Measurements from ENCODE around the gene ADAD1.
A peak's percentile ranks its signal among the peaks of the same experiment; 100 is the strongest.
"Not testable (repeated sequence)": the region's sequence is repeated elsewhere in the genome, so short reads cannot be mapped to it uniquely, and the experiment has no call there.

Gene ADAD1

GRCh38 chr4:122378711-122379110 is at the start of gene ADAD1:
TSS of gene ADAD1 (plus strand) at chr4:122379011. CDS start at chr4:122380070, 1,059 bp downstream.
- DNase-seq: no peak

- DNase-seq: peak; percentile 1
These were observed 48.8 kb upstream of the ADAD1 start for GRCh38 chr4:122329876-122330565.

DNA sequence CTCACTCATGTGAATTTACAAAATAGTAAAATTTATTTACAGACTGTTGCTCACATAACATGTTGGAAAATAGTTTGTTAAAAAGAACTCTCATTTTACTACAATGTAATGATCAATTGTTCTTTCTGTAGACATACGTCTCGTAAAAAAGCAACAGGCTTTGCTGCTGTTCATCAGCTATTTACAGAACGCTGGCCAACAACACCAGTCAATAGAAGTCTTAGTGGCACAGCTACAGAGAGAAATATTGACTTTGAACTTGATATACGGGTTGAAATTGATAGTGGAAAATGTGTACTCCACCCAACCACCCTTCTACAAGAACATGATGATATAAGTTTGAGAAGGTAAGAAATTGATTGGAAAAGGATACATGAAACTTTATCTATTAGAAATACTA is 47.6 kb upstream of the ADAD1 start:
- DNase-seq: no peak

GRCh38 chr4:122334828-122335227 is 44.0 kb upstream of the ADAD1 start:
- DNase-seq: no peak

GRCh38 chr4:122341886-122342285 is 36.9 kb upstream of the ADAD1 start:
- peak; percentile 71 for DNase-seq

GRCh38 chr4:122346036-122346435 is 32.8 kb upstream of the ADAD1 start:
- DNase-seq: peak; percentile 7

DNA sequence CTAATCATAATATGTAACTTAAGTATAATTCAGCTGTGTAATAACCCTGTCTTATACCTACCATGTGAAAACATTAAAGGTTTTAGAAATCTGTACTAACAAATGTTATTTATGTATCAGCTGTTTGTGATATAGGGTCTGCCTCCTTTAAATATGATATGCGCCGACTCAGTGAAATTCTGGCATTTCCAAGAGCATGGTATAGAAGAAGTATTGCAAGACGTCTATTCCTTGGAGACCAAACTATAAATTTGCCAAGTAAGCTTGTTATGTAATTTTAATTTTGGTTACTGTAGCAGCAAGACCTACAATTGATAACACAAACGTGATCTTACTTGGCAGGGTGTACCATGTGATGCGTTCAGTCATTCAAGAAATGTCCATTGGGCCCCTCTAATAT is 32.3 kb upstream of the ADAD1 start:
- no peak for DNase-seq

- no peak for DNase-seq
These were observed 22.4 kb upstream of the ADAD1 start for GRCh38 chr4:122356317-122356808.

GRCh38 chr4:122360754-122361153 is 18.1 kb upstream of the ADAD1 start:
- DNase-seq: no peak

DNA sequence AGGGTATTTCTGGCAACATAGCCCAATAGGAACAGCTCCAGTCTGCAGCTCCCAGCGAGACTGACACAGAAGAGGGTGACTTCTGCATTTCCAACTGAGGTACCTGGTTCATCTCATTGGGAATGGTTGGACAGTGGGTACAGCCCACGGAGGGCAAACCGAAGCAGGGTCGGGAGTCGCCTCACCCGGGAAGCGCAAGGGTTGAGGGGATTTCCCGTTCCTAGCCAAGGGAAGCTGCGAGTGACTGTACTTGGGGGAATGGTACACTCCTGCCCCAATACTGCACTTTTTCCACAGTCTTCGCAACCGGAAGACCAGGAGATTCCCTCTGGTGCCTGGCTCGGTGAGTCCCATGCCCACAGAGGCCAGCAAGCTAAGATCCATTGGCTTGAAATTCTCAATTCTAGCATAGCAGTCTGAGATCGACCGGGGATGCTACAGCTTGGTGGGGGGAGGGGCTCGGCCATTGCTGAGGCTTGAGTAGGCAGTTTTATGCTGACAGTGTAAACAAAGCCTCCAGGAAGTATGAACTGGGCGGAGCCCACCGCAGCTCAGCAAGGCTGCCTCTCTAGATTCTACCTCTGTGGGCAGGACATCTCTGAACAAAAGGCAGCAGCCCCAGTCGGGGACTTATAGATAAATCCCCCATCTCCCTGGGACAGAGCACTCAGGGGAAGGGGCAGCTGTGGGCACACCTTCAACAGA is 14.0 kb upstream of the ADAD1 start:
- DNase-seq: peak; percentile 1

DNA sequence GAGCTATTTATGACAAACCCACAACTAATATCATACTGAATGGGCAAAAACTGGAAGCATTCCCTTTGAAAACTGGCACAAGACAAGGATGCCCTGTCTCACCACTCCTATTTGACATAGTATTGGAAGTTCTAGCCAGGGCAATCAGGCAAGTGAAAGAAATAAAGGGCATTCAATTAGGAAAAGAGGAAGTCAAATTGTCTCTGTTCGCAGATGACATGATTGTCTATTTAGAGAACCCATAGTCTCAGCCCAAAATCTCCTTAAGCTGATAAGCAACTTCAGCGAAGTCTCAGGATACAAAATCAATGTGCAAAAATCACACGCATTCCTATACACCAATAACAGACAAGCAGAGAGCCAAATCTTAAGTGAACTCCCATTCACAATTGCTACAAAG is 10.0 kb upstream of the ADAD1 start:
- not testable (repeated sequence) for DNase-seq

DNA sequence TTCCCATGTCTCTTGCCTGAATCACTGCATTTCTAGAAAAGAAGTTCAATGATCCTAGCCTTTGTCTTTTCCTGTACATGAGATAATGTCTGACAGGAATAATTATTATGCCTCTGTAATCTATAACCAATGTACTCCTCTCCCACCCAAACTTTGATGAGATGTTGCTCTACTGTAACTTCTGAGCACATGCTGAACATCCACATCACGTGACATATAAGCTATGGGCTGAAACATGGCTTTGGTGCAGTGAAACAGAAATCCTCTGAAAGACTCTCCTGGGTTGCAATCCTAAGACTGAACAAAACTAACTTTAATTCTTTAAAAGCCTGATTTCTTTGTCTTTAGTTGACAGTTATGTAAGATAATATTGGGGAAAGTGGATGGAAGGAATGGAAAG is 1.5 kb upstream of the ADAD1 start:
- no peak for DNase-seq

GRCh38 chr4:122379239-122379638 is 428 bp downstream of the ADAD1 start:
- DNase-seq: no peak

DNA sequence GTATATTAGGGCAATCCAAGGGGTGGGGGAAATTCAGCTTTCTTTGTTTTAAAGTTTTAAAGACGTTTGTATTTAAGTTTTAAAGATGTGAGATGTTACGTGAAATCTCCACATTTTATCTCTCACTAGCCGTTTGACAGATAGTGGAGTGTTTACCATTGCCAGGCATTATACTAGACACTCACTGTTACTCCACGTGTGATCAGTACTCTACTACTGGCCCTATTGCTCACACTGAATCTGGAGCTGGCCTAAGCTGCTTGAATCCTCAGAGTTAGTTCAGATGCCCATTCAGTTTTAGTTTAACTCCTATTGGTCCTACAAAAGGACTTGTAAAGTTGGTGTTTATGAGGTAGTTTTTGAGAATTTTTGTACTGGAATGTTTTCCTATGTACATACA is 4.5 kb downstream of the ADAD1 start:
- no peak for DNase-seq

GRCh38 chr4:122384245-122384644 is 5.4 kb downstream of the ADAD1 start:
- no peak for DNase-seq

DNA sequence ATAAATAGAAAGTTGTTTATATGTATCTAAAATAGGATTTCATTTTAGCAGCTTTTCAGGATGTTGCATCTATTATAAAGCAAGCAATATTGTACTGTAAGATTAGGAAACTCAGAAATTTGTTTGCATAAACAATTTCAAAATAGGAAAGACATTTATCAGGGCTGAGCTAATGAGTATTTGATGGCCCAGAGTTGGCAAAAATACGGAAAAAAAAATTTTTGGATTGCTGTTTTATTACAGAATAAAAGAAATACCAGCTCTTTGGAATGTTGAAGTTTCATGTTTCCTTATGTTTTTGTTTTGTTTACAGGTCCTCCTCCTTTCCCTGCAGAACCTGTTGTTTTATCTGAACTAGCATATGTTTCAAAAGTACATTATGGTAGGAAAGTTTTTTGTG is 14.5 kb downstream of the ADAD1 start:
- DNase-seq: no peak

GRCh38 chr4:122403861-122404260 is 25.1 kb downstream of the ADAD1 start:
- DNase-seq: no peak

DNA sequence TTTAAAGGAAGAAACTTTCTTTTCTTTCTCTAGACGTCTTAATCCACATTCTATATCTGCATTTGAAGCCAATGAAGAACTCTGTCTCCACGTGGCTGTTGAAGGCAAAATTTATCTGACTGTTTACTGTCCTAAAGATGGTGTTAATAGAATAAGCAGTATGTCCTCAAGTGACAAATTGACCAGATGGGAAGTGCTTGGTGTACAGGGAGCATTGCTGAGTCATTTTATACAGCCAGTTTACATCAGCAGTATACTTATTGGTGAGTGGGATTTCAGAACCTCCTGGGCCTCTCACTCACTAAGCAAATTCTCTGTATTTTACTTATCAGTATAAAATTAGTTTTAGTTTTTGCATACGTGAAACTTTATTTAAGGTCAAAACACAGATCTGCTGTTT is 33.7 kb downstream of the ADAD1 start:
- no peak for DNase-seq

GRCh38 chr4:122423246-122423645 is 44.4 kb downstream of the ADAD1 start:
- no peak for DNase-seq

GRCh38 chr4:122431351-122431750 is 52.5 kb downstream of the ADAD1 start:
- no peak for DNase-seq

- DNase-seq: no peak
These were observed 55.5 kb downstream of the ADAD1 start for GRCh38 chr4:122434285-122434684.

GRCh38 chr4:122450847-122451246 is 72.0 kb downstream of the ADAD1 start:
- DNase-seq: peak; percentile 19

GRCh38 chr4:122453384-122453995 is 74.7 kb downstream of the ADAD1 start:
- no peak for DNase-seq
